H1 (cell line): Measurements from ENCODE around the gene ZBTB46. TPM values are rescaled to one million over a fixed set of nuclear protein-coding genes. Genes with fewer than 3 reads are reported as not detected.

Source experiments
- CTCF ChIA-PET: fragments of 300-600 bp; sonication (Branson Sonifier 250); formaldehyde crosslinking; loops from one replicate; lab custom pipeline; 2021; ENCODE audit not compliant: partially characterized antibody; lab: Charles Lee
- POLR2A ChIA-PET: fragments of 300-600 bp; sonication (Branson Sonifier 250); formaldehyde crosslinking; loops from one replicate; lab custom pipeline; 2021; ENCODE audit warnings: inconsistent platforms; ENCODE audit not compliant: partially characterized antibody; lab: Charles Lee
- DNase-seq, 2 experiments: peaks; one replicate each; pipeline versions ENCODE4 v3.0.0 to v3.0.0-alpha.2; 2010 to 2022; ENCODE audit warnings: low spot score in 2 of 2, low read depth in 1 of 2, mixed read lengths in 1 of 2
- FAIRE-seq: peaks from 2 replicates; lab custom pipeline; 2011; peaks lifted over from hg19 to GRCh38; lab: Jason Lieb, UNC
- H2AFZ ChIP-seq: 2 replicates; pipeline ENCODE4 v1.8.1; 2012; ENCODE audit warnings: low read length, inconsistent platforms
- H2AK5ac ChIP-seq: 2 replicates; pipeline ENCODE4 v1.6.1; 2013; ENCODE audit warnings: low read depth, low read length
- H2BK120ac ChIP-seq: replicated peaks from 2 replicates; pipeline ENCODE3; 2013; ENCODE audit warnings: low read depth, low read length, inconsistent platforms
- H2BK12ac ChIP-seq: 2 replicates; pipeline ENCODE4 v1.6.1; 2013; ENCODE audit warnings: low read depth, low read length
- H2BK15ac ChIP-seq: 2 replicates; pipeline ENCODE4 v1.6.1; 2013; ENCODE audit warnings: low read length
- H2BK20ac ChIP-seq: 2 replicates; pipeline ENCODE4 v1.6.1; 2013; ENCODE audit warnings: low read length
- H2BK5ac ChIP-seq: 2 replicates; pipeline ENCODE4 v1.6.1; 2013; ENCODE audit warnings: low read depth, low read length
- H3K14ac ChIP-seq: 2 replicates; pipeline ENCODE4 v1.6.1; 2013; ENCODE audit warnings: inconsistent platforms; ENCODE audit not compliant: insufficient read length
- H3K18ac ChIP-seq: 2 replicates; pipeline ENCODE4 v1.6.1; 2013; ENCODE audit warnings: low read length; ENCODE audit errors: extremely low read depth
- H3K23ac ChIP-seq: 2 replicates; pipeline ENCODE4 v1.6.1; 2013; ENCODE audit warnings: inconsistent platforms; ENCODE audit not compliant: insufficient read length
- H3K23me2 ChIP-seq: 2 replicates; pipeline ENCODE4 v1.6.1; 2013; ENCODE audit warnings: low read depth, low read length
- H3K27ac ChIP-seq: 2 replicates; pipeline ENCODE4 v1.6.1; 2011; ENCODE audit warnings: low read depth, low read length, inconsistent platforms
- H3K27me3 ChIP-seq, 4 experiments: replicated peaks in 1 of 4; 1 replicate in 1 of 4; 2 replicates in 3 of 4; pipeline versions ENCODE4 v1.6.1 to v1.8.1; 2011 to 2013; ENCODE audit warnings: low read length in 3 of 4, mild to moderate bottlenecking in 3 of 4, inconsistent platforms in 2 of 4, mixed read lengths in 2 of 4, moderate library complexity in 1 of 4; ENCODE audit not compliant: control insufficient read depth in 3 of 4, insufficient read depth in 3 of 4; ENCODE audit errors: extremely low read depth in 1 of 4
- H3K36me3 ChIP-seq, 4 experiments: 2 replicates each; pipeline versions ENCODE4 v1.6.1 to v1.8.1; 2011 to 2013; ENCODE audit warnings: mild to moderate bottlenecking in 4 of 4, low read length in 3 of 4, moderate library complexity in 2 of 4, control low read depth in 1 of 4, inconsistent platforms in 1 of 4; ENCODE audit not compliant: insufficient read depth in 4 of 4, control insufficient read depth in 2 of 4
- H3K4ac ChIP-seq: replicated peaks from 2 replicates; pipeline ENCODE3; 2013; ENCODE audit warnings: low read length, low read depth, mixed read lengths, inconsistent platforms; ENCODE audit not compliant: insufficient read length
- H3K4me1 ChIP-seq, 4 experiments: replicated peaks in 1 of 4; 1 replicate in 1 of 4; 2 replicates in 3 of 4; pipeline versions ENCODE4 v1.6.1 to v1.8.1; 2011 to 2013; ENCODE audit warnings: low read length in 3 of 4, inconsistent platforms in 2 of 4, mixed read lengths in 1 of 4; ENCODE audit not compliant: insufficient read depth in 4 of 4, control insufficient read depth in 3 of 4
- H3K4me2 ChIP-seq, 2 experiments: 2 replicates each; pipeline versions ENCODE4 v1.6.1 to v1.8.1; 2011 to 2013; ENCODE audit warnings: low read depth in 2 of 2, low read length in 2 of 2, control low read depth in 1 of 2, inconsistent platforms in 1 of 2, mild to moderate bottlenecking in 1 of 2; ENCODE audit not compliant: insufficient read depth in 1 of 2
- H3K4me3 ChIP-seq, 4 experiments: fragments of 200-600, 300-600 bp in 1 of 4; sonication (generic), shearing (Covaris generic), sonication (Bioruptor Twin) in 1 of 4; 2 replicates each; pipeline versions ENCODE4 v1.5.1 to v1.8.1; 2011 to 2016; ENCODE audit warnings: low read length in 4 of 4, low read depth in 3 of 4, control low read depth in 2 of 4, inconsistent platforms in 2 of 4, mild to moderate bottlenecking in 2 of 4, mixed read lengths in 1 of 4, moderate library complexity in 1 of 4; ENCODE audit not compliant: insufficient read depth in 2 of 4; ENCODE audit errors: extremely low read depth in 1 of 4
- H3K56ac ChIP-seq: replicated peaks from 2 replicates; pipeline ENCODE3; 2013; ENCODE audit warnings: low read depth, mild to moderate bottlenecking, mixed read lengths, low read length, inconsistent platforms; ENCODE audit not compliant: insufficient read length
- H3K79me1 ChIP-seq: 2 replicates; pipeline ENCODE4 v1.6.1; 2013; ENCODE audit warnings: low read depth, low read length, control low read depth
- H3K79me2 ChIP-seq, 2 experiments: 2 replicates each; pipeline versions ENCODE4 v1.6.1 to v1.8.1; 2012 to 2013; ENCODE audit warnings: low read length in 2 of 2, mild to moderate bottlenecking in 2 of 2, inconsistent platforms in 1 of 2; ENCODE audit not compliant: insufficient read depth in 2 of 2, control insufficient read depth in 1 of 2
- H3K9ac ChIP-seq, 4 experiments: replicated peaks in 1 of 4; 1 replicate in 1 of 4; 2 replicates in 3 of 4; pipeline versions ENCODE4 v1.6.1 to v1.8.1; 2011 to 2013; ENCODE audit warnings: low read depth in 3 of 4, low read length in 3 of 4, control low read depth in 2 of 4, mild to moderate bottlenecking in 2 of 4, moderate library complexity in 2 of 4, inconsistent platforms in 1 of 4; ENCODE audit errors: extremely low read depth in 1 of 4
- H3K9me3 ChIP-seq, 2 experiments: 2 replicates each; pipeline versions ENCODE4 v1.6.1 to v1.8.1; 2012 to 2013; ENCODE audit warnings: mild to moderate bottlenecking in 2 of 2, moderate library complexity in 2 of 2, control low read depth in 1 of 2, inconsistent platforms in 1 of 2, low read depth in 1 of 2, low read length in 1 of 2, mixed read lengths in 1 of 2; ENCODE audit not compliant: insufficient read depth in 2 of 2
- H4K20me1 ChIP-seq, 2 experiments: replicated peaks in 1 of 2; 2 replicates each; pipeline versions ENCODE3 to v1.8.1; 2011 to 2013; ENCODE audit warnings: inconsistent platforms in 2 of 2, low read length in 2 of 2, mild to moderate bottlenecking in 1 of 2; ENCODE audit not compliant: insufficient read depth in 2 of 2, control insufficient read depth in 1 of 2
- H4K5ac ChIP-seq: 2 replicates; pipeline ENCODE4 v1.6.1; 2013; ENCODE audit warnings: low read length, low read depth, mixed read lengths, inconsistent platforms; ENCODE audit not compliant: insufficient read length
- H4K8ac ChIP-seq: 2 replicates; pipeline ENCODE4 v1.8.0; 2013; ENCODE audit warnings: mild to moderate bottlenecking, moderate library complexity, low read length, inconsistent platforms; ENCODE audit not compliant: insufficient read depth; ENCODE audit errors: extremely low read depth
- H4K91ac ChIP-seq: replicated peaks from 2 replicates; pipeline ENCODE3; 2013; ENCODE audit warnings: low read length, mixed read lengths, inconsistent platforms; ENCODE audit not compliant: insufficient read length
- BACH1 ChIP-seq: IDR thresholded peaks from 2 replicates; pipeline ENCODE4 v1.6.1; 2012; ENCODE audit warnings: low read length, improper control_type of control experiment
- CHD2 ChIP-seq: IDR thresholded peaks from 2 replicates; pipeline ENCODE4 v1.6.1; 2012; ENCODE audit warnings: low read length, improper control_type of control experiment
- CREB1 ChIP-seq: IDR thresholded peaks from 2 replicates; pipeline ENCODE4 v1.6.1; 2012; ENCODE audit warnings: inconsistent platforms
- EZH2 ChIP-seq: fragments of 200-600 bp; sonication (generic); IDR thresholded peaks from 2 replicates; pipeline ENCODE4 v1.7.1; 2012; ENCODE audit warnings: low read depth, mild to moderate bottlenecking, moderate library complexity, low read length, inconsistent platforms; ENCODE audit not compliant: severe bottlenecking
- SIRT6 ChIP-seq: IDR thresholded peaks from one replicate; pipeline ENCODE4 v1.7.1; 2012; ENCODE audit warnings: low read length, inconsistent platforms
- TAF1 ChIP-seq: IDR thresholded peaks from 2 replicates; pipeline ENCODE4 v1.6.1; 2011; ENCODE audit warnings: mild to moderate bottlenecking, low read depth, low read length
- YY1 ChIP-seq: IDR thresholded peaks from 2 replicates; pipeline ENCODE4 v1.6.1; 2011; ENCODE audit warnings: low read depth, mild to moderate bottlenecking, low read length
- WGBS, 2 experiments: shearing (Covaris generic) in 1 of 2; methylation state at CpG; one replicate each; pipeline versions ENCODE4 v1.1.6 to v1.1.7; 2013 to 2015; ENCODE audit warnings: low lambda C conversion rate in 2 of 2, mixed read lengths in 2 of 2, inconsistent platforms in 1 of 2, low coverage in 1 of 2, missing lambda C conversion rate in 1 of 2; ENCODE audit not compliant: insufficient replicate concordance in 2 of 2, insufficient coverage in 1 of 2, insufficient read length in 1 of 2; ENCODE audit errors: extremely low coverage in 1 of 2, missing lambda C conversion rate in 1 of 2; 5-methylcytosine and 5-hydroxymethylcytosine counted together
- polyA plus RNA-seq, 7 experiments: library from polyadenylated mRNA; depleted of rRNA in 3 of 7; stranded (reverse) in 5 of 7; unstranded in 2 of 7; fragments of >200 nt in 5 of 7; fragments of 200-250 nt in 2 of 7; gene quantifications; 1 replicate in 5 of 7; 2 replicates in 1 of 7; 4 replicates in 1 of 7; pipeline versions ENCODE4 v1.2.1 to v1.2.3, GENCODE V29; 2011 to 2013; ENCODE audit warnings: missing spikeins in 2 of 7, mixed read lengths in 2 of 7
- total RNA-seq: library from RNA; stranded (reverse); fragmentation: NEBNext Ultra II Directional; extraction: Animal tissue kit (Norgen Biotek cat#: 25700); gene quantifications from 2 replicates; pipeline ENCODE4 v1.2.1, GENCODE V29; 2021
- TF ChIP-seq, protein P1 (sequence below): IDR thresholded peaks from 2 replicates; pipeline ENCODE4 v1.6.1; 2012; ENCODE audit warnings: inconsistent platforms
- TF ChIP-seq, protein P2 (sequence below), 3 experiments: IDR thresholded peaks; 1 replicate in 2 of 3; 2 replicates in 1 of 3; pipeline versions ENCODE4 v1.5.1 to v1.6.1; 2011; ENCODE audit warnings: low read length in 3 of 3, mild to moderate bottlenecking in 3 of 3, inconsistent platforms in 2 of 3, low read depth in 1 of 3, moderate library complexity in 1 of 3; ENCODE audit not compliant: insufficient read depth in 1 of 3; ENCODE audit errors: control extremely low read depth in 1 of 3

Gene ZBTB46
- total and polyA plus RNA-seq, 2 of the 8 experiments (the other 6 are each of a cell fraction or from before 2014, with no cell fraction given): 6.4 to 22.4 TPM

DNA sequence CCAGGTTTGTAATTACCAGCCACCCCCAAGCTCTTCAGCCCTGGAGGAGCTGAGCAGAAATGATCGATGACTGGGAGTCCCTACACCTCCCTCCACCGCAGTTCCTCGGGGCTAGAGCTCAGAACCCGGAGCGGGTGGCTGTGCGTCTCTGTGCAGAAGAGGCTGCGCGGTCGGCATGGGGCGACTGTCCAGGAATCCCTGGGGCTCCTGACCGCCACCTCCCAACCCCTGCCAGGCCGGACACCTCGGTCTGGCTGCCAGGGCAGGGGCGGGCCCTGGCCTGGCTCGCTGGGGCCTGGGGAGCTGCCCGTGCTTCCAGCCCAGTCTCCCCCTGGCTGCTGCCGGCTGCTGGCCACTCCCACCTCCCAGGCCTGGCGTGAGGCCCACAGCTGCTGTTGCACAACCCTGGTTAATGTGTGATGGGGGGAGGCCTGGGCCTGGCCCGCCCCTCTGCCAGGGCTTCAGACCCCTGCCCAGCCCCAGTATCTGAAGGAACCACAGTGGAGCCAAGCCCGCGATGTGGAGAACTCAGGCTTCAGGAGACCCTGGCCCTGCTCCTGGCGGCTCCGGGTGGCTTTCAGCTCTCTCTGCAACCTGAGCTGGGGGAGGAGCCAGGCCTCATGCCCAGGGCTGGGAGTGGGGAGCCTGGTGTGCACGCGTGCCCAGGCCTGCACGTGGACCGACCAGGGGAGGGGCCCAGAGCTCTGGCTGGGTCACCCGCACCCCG, 90.3 kb downstream of the ZBTB46 start:
- peak overlapping the region; percentile 14 for H3K56ac ChIP-seq
- POLR2A ChIA-PET: interaction anchor here (0.8 to 2.6 kb wide), 11 partner anchors 10 to 218 kb away, joined by 3 to 23 read pairs (median 4); partner anchors contain the start of genes ARFRP1, RTEL1, TPD52L2 and ZGPAT
- H4K5ac ChIP-seq: no peak overlapping the region
- peak overlapping the region; percentile 49 to 83 (median 60) for H3K4me3 ChIP-seq
- 8% methylated on average over 25 of the region's 29 CpGs; no CpG with 5 or more reads in 1 of the 2 experiments for WGBS, 2 experiments
- H2BK15ac ChIP-seq: peak overlapping the region; percentile 46; the same call in 1 of the 2 replicates
- H3K79me2 ChIP-seq: no peaks in the 10 kb centered on the region
- H2BK12ac ChIP-seq: no peak overlapping the region
- peaks cover 0 to 14% of the 10 kb centered on the region in 2 experiments for H4K20me1 ChIP-seq
- H3K4me1 ChIP-seq: peaks cover 0 to 20% (median 11%) of the 10 kb centered on the region in 4 experiments; a peak in 6 of 7 replicates
- no peak overlapping the region for H3K14ac ChIP-seq
- H4K91ac ChIP-seq: peak overlapping the region; percentile 54
- peak overlapping the region; percentile 70 to 75 for H3K4me2 ChIP-seq
- H3K9ac ChIP-seq: peak overlapping the region; percentile 49 to 78 (median 52); a peak in 6 of 7 replicates
- H3K79me1 ChIP-seq: no peaks in the 10 kb centered on the region
- no peak overlapping the region for H3K27ac ChIP-seq
- H3K4ac ChIP-seq: peak overlapping the region; percentile 11
- peak overlapping the region; percentile 60 for H3K18ac ChIP-seq
- H3K36me3 ChIP-seq: peaks cover 0 to 11% (median 5%) of the 10 kb centered on the region in 4 experiments; a peak in 2 of 8 replicates
- CTCF ChIA-PET: interaction anchor here (0.8 to 2.2 kb wide), 9 partner anchors 15 to 233 kb away, joined by 3 to 18 read pairs (median 5); partner anchors contain the start of gene TPD52L2
- H2BK20ac ChIP-seq: no peak overlapping the region
- peaks cover 0 to 12% (median 8%) of the 10 kb centered on the region in 4 experiments; a peak in 4 of 7 replicates for H3K27me3 ChIP-seq
- H4K8ac ChIP-seq: peak overlapping the region; percentile 93; the same call in 1 of the 2 replicates
- H3K9me3 ChIP-seq: no peaks in the 10 kb centered on the region
- no peak overlapping the region for H2AFZ ChIP-seq
- H3K23me2 ChIP-seq: peaks cover 13% of the 10 kb centered on the region; the same call in 1 of the 2 replicates
- no peak overlapping the region for H2AK5ac ChIP-seq
- peak overlapping the region; percentile 78 for H2BK5ac ChIP-seq
- DNase-seq (peak in 1 of 2 experiments; percentile 86), FAIRE-seq (no peak)
- H3K23ac ChIP-seq: no peak overlapping the region
- no peak overlapping the region for H2BK120ac ChIP-seq
- TF ChIP-seq, protein P1, sequence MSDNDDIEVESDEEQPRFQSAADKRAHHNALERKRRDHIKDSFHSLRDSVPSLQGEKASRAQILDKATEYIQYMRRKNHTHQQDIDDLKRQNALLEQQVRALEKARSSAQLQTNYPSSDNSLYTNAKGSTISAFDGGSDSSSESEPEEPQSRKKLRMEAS: peak; percentile 34; the same call in 1 of the 2 replicates
- no peak for TF ChIP-seq CHD2
- no peak for TF ChIP-seq SIRT6
- 0 out of 2 replicates have a peak, but pooled peaks have one; percentile 8 for TF ChIP-seq TAF1
- TF ChIP-seq CREB1: no peak
- TF ChIP-seq BACH1: peak; percentile 17; the same call in 1 of the 2 replicates
- no peak for TF ChIP-seq EZH2
- TF ChIP-seq YY1: no peak
- TF ChIP-seq, protein P2, sequence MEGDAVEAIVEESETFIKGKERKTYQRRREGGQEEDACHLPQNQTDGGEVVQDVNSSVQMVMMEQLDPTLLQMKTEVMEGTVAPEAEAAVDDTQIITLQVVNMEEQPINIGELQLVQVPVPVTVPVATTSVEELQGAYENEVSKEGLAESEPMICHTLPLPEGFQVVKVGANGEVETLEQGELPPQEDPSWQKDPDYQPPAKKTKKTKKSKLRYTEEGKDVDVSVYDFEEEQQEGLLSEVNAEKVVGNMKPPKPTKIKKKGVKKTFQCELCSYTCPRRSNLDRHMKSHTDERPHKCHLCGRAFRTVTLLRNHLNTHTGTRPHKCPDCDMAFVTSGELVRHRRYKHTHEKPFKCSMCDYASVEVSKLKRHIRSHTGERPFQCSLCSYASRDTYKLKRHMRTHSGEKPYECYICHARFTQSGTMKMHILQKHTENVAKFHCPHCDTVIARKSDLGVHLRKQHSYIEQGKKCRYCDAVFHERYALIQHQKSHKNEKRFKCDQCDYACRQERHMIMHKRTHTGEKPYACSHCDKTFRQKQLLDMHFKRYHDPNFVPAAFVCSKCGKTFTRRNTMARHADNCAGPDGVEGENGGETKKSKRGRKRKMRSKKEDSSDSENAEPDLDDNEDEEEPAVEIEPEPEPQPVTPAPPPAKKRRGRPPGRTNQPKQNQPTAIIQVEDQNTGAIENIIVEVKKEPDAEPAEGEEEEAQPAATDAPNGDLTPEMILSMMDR (IDR thresholded peaks at IDR 0.05; ENCODE audit: control extremely low read depth in 1 of 3, insufficient read depth in 1 of 3, low read depth in 1 of 3, low read length in 3 of 3): peak in 1 of 3 experiments; percentile 5; a peak in 1 of 4 replicates
